GM19025 (cell line): ENCODE measurements around the gene ZNF236.

ENCODE experiments used
- ATAC-seq: cut with Tn5 transposase; IDR thresholded peaks from one replicate; pipeline ENCODE4 v1.9.1; 2021; ENCODE audit warnings: mild to moderate bottlenecking, low read depth, moderate library complexity; ENCODE audit not compliant: unreplicated experiment

ZNF236 gene

DNA sequence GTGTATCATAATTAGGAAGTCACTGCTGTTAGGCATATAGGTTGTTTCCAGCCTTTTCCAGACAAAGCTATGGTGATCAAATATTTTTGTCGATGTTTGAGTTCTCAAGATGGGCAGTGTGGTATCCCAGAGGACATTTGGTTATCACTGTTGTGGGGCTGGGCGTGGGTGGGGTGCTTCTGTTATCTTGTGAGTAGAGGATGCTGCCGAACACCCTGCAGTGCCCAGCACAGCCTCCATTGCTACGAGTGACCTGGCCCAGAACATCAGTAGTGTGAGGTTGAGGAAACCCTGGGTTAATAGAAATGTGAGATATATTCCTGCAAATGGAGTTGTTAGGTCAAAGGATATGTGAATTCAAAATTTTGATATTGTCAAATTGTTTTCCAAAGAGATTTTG is 33.2 kb downstream of the ZNF236 start:
- ATAC-seq: no peak

DNA sequence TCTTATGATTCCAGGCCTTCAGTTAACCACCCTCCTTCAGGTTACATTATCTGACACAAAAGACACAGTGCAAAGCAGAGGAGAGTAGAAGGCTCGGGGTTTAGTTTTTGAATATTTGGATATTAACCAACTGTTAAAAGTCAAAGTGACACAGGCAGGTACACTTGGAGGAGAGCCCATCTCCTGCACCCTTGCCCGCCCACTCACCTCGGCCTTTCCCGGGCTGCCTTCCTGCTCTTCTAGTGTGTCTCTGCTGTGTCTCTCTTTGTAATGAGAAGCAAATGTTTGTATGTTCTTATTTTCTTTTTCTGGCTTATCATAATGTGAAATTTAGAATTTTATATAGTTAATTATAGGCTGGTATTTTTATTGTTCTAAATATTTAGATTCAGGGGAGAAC is 35.1 kb downstream of the ZNF236 start:
- no peak for ATAC-seq

DNA sequence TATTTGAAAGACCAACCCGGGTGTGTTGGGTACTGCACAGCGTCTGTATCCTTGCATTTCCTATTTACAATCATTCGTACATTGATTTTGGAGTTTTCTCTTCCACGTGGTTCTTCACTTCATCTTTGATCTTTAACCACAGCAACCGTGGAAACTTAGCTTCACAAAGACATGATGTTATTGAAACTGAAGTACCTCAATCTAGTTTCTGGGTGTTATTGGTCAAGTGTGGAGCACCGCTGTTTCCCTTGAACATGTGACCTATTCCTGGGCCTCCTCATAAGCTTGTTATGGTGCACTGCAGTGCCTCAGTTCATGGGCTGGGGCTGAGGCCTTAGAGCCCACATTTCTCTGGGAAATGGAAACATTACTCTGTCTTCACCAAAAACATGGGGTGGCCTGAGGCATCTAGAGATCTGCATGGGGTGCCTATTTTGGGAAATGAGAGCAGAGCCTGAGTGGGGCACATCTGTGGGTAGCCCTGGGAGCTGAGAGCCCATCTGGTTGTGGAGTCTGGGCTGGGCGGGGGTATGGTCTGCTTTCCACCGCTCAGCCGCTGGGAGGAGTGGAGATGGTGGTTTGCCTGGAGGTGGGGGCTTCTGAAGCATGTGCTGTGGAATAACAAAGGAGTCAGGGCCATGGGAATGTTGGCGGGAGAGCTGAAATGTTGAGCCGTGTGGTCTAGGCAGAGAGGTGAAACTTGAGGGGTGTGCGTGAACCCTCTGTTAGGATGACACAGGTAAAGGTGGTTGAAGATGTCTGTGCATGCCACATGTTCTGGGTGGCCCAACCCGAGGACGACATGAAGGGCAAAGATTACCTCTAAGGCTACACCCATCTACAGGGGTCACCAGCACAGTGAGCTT is 37.4 kb downstream of the ZNF236 start:
- ATAC-seq: no peak

DNA sequence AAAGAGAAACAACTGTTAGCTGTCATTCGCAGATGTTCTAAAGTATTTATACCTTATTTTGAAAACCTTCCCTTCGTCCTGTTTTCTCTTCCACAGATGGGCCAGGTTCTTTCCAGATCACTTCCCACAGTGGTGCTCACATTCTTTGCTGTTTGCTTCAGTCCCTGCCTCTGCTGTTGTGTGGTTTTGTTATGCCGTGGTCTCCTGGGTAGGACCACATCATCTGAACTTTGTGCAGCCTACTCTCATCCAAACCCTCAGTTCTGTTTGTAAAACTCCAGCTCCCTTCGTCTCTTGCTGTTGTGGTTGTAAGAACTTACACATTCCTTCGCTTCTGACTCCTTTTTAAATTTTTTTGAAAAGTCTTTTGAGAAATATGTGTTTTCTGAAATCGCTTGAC is 38.1 kb downstream of the ZNF236 start:
- no peak for ATAC-seq

DNA sequence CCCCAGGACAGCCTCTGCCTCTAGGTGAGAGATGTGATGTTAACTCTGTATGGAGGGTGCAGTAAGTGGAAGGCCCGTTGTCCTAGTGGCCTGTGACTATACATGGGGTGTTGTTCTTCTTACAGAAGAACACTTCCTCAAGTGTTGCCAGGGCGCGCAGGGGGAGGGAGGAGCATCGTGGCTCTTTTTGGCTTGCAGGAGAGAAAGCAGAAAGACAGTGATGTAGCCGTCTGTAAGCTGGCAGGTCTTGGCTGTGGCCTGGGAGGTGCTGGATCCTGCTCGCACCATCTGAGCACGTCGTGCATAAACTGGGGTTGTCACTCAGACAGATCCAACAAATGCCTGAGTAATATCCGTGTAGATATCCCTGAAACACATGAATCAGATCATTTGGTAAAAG is 44.3 kb downstream of the ZNF236 start:
- no peak for ATAC-seq

DNA sequence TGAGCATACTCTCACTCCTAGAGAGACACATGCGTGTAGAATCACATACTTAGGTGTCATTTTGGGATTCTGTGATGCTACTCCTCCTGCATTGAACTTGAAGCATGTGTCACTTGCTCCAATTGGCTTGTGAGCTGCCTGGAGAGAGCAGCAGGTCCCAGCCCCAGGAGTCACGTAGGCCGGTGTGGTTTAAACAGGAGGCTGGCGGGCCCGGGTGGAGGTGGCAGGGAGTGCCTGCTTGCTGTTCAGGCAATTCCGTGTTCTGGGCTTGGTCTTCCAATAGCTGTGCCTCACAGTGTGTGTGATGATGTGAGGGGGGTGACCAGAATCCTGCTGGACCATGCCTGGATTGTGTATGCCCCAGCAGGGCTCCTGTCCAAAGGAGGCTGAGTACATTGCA is 51.0 kb downstream of the ZNF236 start:
- no peak for ATAC-seq

DNA sequence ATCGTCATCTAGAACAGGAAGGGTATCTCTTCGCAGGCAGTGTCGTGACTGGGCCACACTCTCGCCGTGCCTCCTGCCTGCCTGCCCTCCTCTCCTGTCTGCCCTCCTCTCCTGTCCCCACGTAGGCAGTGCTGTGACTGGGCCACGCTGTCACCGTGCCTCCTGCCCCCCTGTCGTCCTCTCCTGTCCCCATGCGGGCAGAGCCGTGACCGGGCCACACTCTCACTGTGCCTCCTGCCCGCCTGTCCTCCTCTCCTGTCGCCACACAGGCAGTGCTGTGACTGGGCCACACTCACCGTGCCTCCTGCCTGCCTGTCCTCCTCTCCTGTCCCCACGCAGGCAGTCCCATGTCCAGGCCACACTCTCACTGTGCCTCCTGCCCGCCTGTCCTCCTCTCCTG is 51.4 kb downstream of the ZNF236 start:
- ATAC-seq: no peak

DNA sequence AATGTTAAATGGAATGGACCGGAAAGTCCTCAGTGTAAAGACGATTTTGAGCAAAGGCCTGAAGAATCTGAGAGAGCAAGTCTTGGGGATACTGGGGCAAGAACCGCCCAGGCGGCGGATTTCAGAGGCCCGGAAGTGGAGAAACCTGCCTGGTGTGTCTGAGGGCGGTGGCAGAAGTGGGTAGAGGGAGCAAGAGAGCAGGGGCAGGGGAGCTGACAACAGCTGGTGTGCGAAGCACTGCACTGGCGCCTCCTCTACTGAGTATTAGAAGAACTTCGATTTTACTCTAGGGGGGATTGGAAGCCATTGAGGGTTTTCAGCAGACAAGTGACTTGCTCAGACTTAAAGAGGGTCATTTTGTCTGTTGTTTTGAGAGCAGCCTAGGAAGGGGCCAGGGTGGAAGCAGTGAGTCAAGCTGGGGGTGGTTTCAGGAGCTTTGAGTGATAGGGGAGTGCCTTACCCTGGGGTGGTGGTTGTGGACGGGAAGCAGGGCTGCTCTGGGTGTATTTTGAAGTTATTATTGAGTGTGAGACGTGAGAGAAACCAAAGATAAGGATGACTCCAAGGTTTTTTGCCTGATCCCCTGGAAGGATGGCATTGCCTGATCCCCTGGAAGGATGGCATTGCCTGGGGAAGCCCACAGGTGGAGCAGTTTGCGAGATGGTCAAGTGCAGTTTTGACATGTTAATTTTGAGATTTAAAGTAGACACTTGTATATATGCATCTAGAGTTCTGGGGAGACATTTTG is 52.5 kb downstream of the ZNF236 start:
- no peak for ATAC-seq

DNA sequence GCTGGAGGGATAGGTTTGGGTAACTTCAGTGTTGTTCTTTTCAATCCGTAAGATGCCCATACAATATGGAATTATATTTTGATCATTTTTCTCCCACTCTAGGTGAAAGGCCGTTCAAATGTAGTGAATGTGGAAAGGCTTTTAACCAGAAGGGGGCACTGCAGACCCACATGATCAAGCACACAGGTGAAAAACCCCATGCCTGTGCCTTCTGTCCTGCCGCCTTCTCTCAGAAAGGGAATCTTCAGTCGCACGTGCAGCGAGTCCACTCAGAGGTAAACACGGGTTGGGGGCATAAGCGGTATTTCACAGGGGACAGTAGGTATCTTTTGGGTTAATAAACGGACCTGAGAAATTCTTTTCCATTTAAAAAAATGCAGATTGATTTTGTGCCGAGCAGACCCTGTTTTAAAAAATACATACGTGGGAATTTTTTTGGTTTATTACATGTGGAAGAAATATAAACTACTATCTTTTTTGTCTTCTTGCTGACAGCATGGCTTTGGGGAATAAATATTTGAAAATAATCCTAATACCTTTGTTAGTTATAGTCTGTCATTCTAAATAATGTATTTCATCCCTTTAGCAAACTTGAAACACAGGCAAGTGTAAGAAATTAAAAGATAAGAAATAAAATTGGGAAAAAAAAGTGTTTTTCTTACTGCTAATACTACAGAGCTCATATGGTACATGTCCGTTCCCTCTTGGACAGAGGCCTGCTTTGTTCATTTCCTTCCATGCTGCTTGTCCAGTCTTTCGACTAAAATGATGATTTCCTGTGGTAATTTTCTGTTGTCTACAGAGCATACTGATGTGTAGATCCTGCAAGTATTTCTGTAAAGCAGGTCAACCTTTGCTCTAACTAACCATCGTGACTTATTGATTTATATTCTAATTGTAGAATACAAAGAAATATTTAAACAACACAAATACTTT is 53.3 kb downstream of the ZNF236 start:
- no peak for ATAC-seq

DNA sequence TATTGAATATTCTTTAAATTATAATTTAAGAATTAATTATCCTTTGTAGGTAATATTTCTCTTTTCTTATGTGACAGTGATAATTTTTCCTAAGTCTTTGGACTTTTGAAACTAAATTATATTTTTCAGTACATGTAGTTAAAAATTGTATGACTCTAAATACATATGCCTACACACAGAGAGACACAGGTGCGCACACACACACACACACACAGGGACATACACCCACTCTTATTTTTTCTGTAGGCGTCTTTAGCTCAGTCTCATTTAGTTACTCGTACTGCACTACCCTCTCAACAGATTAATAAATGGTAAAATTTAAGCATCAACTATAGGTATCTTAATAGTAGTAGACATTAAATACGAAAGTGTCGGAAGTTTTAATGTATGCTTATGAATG is 56.1 kb downstream of the ZNF236 start:
- ATAC-seq: no peak

DNA sequence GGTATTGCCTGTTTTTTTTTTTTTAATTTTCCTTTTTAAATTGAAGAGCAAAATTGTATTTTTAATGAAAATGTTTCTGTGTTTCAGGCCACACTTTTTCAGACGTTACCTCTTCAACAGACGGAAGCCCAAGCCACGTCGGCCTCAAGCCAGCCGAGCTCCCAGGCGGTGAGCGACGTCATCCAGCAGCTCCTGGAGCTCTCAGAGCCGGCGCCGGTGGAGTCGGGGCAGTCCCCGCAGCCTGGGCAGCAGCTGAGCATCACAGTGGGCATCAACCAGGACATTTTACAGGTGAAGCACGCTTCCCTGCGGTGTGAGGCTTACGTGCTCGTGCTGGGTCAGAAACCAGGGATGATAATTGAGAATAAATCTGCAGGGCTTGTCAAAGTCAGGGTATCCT is 57.7 kb downstream of the ZNF236 start:
- ATAC-seq: no peak

DNA sequence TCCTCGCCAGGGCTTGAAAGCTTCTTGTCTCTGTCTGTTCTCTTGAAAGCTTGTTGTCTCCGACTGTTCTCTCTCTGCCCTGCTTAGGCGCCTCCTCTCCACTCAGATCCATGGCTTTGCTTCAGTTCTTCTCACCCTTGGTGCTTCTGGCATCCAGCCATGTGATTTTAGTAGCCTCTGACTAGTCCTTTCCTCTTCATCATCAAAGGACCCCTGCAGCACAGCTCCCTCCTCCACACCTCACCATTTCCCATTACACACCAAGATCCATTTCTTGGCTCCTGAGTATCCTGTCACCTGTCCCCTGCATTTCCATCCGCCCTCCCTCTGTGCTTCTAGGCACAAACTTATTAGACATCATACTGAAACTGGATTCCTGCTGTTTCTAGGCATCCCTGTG is 59.4 kb downstream of the ZNF236 start:
- no peak for ATAC-seq

DNA sequence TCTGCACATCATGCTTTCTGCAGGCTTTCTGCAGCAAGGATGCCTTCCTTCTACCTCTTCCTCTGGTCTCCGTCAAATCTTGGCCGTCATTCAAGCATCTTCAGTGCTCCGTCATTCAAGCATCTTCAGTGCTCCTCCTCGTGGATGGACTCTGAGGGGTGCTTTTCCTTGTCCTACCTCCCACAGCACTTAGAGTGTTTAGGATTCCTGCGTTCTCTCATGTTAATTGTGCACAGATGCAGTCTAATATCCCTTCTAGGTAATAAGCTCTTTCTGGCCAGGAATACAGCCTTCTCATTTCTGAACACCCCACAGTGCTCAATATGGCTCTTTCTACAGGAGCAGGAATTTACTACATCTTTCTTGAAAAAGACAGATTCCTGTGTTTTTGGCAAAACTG is 59.8 kb downstream of the ZNF236 start:
- ATAC-seq: no peak

DNA sequence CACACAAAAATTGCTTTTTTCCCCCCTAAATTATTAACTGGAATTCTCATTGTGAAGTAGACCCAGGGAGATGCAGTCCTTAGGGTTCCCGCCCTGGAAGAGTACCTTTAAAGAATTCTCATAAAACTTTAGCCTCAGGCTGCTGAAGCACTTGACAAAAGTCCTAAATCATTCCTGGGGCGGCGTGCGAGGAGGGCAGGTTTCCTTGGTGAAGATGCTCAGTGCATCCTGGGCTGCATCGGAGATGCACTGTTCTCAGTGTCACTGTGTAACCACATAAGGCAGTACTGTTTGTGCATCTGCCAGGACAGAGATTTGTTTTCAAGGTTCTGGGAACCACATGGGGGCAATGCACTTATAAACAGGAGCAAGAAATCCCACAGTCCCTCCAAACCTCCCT is 62.6 kb downstream of the ZNF236 start:
- ATAC-seq: no peak

DNA sequence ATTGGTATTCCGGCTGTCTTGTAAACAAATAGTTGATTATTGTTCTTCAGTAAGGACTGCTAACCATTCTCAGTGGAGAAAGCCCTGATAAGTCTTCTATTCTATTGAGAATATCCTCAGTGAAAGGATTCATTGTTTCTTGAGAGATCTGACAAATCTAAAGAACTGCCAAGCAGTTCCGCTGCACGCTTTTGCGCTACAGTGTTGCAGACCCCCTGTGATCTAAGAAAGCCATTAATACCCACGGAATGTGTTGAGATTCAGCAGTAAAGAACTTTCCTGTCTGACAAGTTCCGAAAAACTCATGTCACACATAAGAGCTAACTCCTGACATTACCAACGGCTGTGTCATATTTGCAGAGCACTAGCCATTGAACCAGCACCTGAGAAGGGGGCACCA is 63.8 kb downstream of the ZNF236 start:
- ATAC-seq: no peak

DNA sequence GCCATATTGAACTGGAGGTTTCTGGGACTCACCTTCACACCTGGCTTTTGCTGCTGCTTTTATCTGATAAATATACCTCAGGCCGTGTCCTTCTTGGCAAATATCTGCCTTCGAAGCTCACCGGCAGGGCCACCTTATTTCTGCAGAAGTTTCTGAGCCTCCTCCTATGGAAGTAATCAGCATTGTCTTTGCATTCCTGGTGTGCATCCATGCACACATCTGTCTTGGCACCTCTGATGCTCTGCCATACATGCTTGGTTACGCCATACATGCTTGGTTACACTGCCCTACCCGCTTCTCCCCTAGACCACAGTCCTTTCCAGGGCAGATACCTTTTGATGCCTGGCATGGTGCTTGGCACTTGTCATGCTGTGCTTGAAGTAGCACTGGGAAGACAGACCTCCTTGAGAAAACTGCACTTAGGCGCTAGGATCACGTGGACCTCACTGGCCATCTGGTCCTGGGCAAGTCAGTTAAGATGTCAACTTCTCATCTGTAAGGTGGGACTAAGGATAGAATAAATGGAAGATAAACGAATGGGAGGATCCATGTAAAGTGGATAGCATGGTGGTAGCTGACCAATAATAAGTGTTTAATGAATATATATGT is 66.8 kb downstream of the ZNF236 start:
- ATAC-seq: no peak

DNA sequence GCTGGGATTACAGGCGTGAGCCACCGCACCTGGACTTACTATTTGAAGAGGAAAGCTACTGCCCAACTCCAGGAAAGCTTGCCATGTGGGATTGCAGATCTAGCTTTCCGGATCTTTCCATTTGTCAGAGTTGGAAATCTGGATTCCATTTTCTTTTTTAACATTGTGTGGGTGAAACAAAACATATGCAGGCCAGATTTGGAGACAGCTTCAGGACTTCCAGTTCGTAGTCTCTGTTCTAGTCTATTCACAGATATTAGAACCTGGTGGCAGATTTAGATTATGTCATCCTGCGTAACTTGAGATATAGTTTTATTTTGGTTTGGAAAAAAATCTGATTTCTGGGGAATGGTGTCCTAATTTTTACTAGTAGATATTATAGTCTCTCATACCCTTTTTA is 70.5 kb downstream of the ZNF236 start:
- ATAC-seq: no peak

DNA sequence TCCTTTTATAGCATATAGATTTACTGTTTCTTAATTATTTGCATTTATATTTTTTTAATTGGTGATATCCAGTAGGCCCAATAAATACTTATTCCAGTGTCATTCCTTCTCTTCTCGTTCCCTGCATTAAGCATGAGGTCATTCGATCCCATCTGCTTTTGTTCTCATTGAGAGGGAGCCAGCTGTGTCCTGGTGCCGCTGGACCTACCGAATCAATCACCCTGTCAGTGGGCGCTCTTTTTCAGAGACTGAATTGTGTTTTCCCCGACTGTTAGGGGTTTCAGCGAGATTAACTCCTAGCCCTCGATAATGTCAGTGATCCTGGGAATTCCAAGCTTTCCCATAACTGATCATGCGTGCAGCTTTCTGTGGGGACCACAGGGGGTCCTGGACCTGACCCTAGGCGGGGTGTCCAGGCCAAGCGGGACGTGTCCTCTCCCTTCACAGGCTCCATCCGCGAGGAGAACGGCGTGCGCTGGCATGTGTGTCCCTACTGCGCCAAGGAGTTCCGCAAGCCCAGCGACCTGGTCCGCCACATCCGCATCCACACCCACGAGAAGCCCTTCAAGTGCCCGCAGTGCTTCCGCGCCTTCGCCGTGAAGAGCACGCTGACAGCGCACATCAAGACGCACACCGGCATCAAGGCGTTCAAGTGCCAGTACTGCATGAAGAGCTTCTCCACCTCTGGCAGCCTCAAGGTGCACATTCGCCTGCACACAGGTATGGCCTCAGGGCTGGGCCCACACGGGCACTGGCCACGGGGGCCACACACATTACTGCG is 72.4 kb downstream of the ZNF236 start:
- ATAC-seq: no peak

DNA sequence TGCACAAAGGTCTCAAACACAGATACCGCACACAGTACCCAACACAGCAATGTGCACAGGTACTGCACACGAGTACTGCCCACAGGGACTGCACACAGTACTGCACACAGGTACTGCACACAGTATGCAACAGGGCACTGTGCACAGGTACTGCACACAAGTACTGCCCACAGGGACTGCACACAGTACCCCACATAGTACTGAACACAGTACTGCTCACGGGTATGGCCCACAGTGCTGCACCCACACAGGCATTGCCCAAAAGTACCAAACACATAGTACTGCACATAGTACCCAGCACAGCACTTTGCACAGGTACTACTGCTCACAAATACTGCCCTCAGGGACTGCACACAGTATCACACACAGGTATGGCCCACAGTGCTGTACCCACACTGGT is 73.1 kb downstream of the ZNF236 start:
- ATAC-seq: no peak

DNA sequence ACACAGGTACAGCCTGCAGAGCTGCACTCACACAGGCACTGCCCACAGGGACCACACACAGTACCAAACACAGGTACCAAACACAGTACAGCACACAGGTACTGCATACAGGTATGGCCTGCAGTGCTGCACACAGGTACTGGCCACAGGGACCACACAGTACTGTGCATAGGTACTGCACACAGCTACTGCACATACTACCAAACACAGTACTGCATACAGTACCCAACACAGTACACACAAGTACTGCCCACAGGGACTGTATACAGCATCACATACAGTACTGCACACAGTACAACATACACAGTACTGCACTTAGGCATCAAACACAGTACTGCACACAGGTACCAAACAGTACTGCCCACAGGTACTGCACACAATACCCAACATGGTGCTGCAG is 74.3 kb downstream of the ZNF236 start:
- no peak for ATAC-seq
